NB4 (cell line): ENCODE data around the gene RRAS2.

Source experiments
- POLR2A ChIP-seq: IDR thresholded peaks from 2 replicates; pipeline ENCODE4 v1.6.1; 2011; ENCODE audit warnings: mild to moderate bottlenecking; ENCODE audit not compliant: insufficient read length; ENCODE audit errors: extremely low read depth
- TF ChIP-seq, protein P1 (sequence below): IDR thresholded peaks from one replicate; pipeline ENCODE4 v1.5.1; 2012; ENCODE audit warnings: low read depth, low read length

DNA sequence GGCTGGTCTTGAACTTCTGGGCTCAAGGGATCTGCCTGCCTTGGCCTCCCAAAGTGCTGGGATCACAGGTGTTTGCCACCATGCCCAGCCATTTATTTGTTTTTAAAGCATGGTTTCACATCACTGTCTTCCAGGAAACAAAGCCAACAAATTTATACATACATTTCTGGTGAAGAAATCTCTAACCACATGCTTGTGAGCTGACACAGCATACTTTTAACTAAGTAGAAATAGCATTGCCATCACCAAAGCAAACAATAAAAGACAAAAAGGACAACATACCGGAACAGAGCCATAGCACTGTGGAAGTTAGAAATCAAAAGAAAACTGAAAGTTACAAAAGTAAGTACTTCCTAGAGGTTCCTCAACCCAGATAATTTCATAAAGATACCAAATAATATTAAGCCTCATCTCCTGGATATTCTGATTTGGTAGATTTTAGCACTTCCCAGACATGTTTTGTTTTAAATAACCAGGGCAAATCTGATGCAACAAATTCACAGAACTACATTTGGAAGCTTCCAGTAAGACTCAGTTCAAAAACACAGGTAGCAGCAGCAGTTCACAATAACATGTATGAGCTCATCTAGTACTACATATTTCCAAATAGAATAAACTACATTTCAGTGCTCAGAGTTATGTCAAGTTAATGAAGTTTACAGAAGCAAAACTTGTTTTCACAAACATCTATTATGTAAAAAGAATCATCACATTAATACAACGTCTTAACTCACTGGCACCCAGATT is 70.6 kb downstream of the RRAS2 start:
- TF ChIP-seq, protein P1, sequence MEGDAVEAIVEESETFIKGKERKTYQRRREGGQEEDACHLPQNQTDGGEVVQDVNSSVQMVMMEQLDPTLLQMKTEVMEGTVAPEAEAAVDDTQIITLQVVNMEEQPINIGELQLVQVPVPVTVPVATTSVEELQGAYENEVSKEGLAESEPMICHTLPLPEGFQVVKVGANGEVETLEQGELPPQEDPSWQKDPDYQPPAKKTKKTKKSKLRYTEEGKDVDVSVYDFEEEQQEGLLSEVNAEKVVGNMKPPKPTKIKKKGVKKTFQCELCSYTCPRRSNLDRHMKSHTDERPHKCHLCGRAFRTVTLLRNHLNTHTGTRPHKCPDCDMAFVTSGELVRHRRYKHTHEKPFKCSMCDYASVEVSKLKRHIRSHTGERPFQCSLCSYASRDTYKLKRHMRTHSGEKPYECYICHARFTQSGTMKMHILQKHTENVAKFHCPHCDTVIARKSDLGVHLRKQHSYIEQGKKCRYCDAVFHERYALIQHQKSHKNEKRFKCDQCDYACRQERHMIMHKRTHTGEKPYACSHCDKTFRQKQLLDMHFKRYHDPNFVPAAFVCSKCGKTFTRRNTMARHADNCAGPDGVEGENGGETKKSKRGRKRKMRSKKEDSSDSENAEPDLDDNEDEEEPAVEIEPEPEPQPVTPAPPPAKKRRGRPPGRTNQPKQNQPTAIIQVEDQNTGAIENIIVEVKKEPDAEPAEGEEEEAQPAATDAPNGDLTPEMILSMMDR, result no peak
- no peak for TF ChIP-seq POLR2A
